SKM-1 (cell line): Measurements from ENCODE around the gene FMC1.
A peak's percentile ranks its signal among the peaks of the same experiment; 100 is the strongest.
"Not testable (repeated sequence)": the region's sequence is repeated elsewhere in the genome, so short reads cannot be mapped to it uniquely, and the experiment has no call there.

Experiments
- DNase-seq: peaks from one replicate; lab custom pipeline; 2025; ENCODE audit not compliant: unreplicated experiment; lab: John Stamatoyannopoulos, UW

The FMC1 gene

GRCh38 chr7:139340037-139340807 is 915 bp upstream of the FMC1 start:
- DNase-seq: peak; percentile 100

- DNase-seq: no peak
These were observed 404 bp upstream of the FMC1 start for GRCh38 chr7:139340808-139341057.

GRCh38 chr7:139341776-139342226 is 664 bp downstream of the FMC1 start:
- DNase-seq: no peak

- DNase-seq: no peak
These were observed 3.9 kb downstream of the FMC1 start for GRCh38 chr7:139345042-139345441.

- no peak for DNase-seq
These were observed 9.9 kb downstream of the FMC1 start for GRCh38 chr7:139351027-139351426.

GRCh38 chr7:139354729-139355128 is 13.6 kb downstream of the FMC1 start:
- DNase-seq: no peak

- DNase-seq: peak; percentile 71
These were observed 14.2 kb downstream of the FMC1 start for GRCh38 chr7:139355320-139355719.

- DNase-seq: not testable (repeated sequence)
These were observed 16.8 kb downstream of the FMC1 start for GRCh38 chr7:139357729-139358506.

- peak; percentile 7 for DNase-seq
These were observed 17.6 kb downstream of the FMC1 start for GRCh38 chr7:139358541-139359365.

- DNase-seq: peak; percentile 96
These were observed 18.5 kb downstream of the FMC1 start, which contains the start of gene LUC7L2 for GRCh38 chr7:139359366-139360209. TSS of gene LUC7L2 (plus strand) at chr7:139359894. CDS start at chr7:139360262, 368 bp downstream.

GRCh38 chr7:139360210-139360947 is 19.2 kb downstream of the FMC1 start:
- peak; percentile 70 for DNase-seq

- no peak for DNase-seq
These were observed 19.8 kb downstream of the FMC1 start for GRCh38 chr7:139360948-139361307.

GRCh38 chr7:139361523-139361922 is 20.4 kb downstream of the FMC1 start:
- no peak for DNase-seq

GRCh38 chr7:139362302-139362701 is 21.2 kb downstream of the FMC1 start:
- DNase-seq: no peak

- no peak for DNase-seq
These were observed 21.8 kb downstream of the FMC1 start for GRCh38 chr7:139362981-139363380.

- no peak for DNase-seq
These were observed 24.2 kb downstream of the FMC1 start for GRCh38 chr7:139365336-139365735.

GRCh38 chr7:139366400-139366799 is 25.3 kb downstream of the FMC1 start:
- DNase-seq: no peak

- no peak for DNase-seq
These were observed 26.5 kb downstream of the FMC1 start for GRCh38 chr7:139367438-139368155.

GRCh38 chr7:139370301-139370942 is 29.3 kb downstream of the FMC1 start:
- DNase-seq: no peak
